ENCODE measurements around the gene UNK.

DNA sequence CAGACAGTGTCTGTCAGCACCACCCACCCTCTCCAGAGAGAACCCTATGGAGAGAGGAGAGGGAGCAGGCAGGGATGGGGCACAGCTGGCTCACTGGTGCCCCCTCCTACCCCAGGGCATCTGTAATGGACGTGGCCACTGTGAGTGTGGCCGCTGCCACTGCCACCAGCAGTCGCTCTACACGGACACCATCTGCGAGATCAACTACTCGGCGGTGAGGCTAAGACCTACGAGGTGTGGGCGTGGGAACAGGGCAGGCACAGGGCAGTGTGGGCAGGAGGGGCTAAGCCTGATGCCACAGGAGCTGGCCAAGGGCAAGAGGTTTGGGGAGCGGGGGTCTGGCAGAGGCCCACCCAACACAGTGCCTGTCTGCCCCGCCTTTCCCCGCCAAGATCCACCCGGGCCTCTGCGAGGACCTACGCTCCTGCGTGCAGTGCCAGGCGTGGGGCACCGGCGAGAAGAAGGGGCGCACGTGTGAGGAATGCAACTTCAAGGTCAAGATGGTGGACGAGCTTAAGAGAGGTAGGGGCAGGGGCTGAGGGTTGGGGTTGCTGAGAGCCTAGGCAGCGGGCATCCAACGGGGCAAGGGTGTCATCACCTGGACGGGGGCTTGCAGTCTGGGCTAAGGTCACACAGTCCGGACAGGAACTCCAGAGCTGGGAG, 48.3 kb upstream of the UNK start:
- TF ChIP-seq, protein P1, sequence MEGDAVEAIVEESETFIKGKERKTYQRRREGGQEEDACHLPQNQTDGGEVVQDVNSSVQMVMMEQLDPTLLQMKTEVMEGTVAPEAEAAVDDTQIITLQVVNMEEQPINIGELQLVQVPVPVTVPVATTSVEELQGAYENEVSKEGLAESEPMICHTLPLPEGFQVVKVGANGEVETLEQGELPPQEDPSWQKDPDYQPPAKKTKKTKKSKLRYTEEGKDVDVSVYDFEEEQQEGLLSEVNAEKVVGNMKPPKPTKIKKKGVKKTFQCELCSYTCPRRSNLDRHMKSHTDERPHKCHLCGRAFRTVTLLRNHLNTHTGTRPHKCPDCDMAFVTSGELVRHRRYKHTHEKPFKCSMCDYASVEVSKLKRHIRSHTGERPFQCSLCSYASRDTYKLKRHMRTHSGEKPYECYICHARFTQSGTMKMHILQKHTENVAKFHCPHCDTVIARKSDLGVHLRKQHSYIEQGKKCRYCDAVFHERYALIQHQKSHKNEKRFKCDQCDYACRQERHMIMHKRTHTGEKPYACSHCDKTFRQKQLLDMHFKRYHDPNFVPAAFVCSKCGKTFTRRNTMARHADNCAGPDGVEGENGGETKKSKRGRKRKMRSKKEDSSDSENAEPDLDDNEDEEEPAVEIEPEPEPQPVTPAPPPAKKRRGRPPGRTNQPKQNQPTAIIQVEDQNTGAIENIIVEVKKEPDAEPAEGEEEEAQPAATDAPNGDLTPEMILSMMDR (IDR thresholded peaks at IDR 0.05): no peak
- TF ChIP-seq POLR2A (IDR thresholded peaks at IDR 0.05): no peak

Measured in heart left ventricle (tissue), 13 donors.